PC-9 (cell line): ENCODE measurements around the gene XRCC4.

ENCODE experiments used
- EZH2 ChIP-seq: fragments of 200-600 bp; sonication (generic); IDR thresholded peaks from 2 replicates; pipeline ENCODE4 v1.8.0; 2017; ENCODE audit warnings: antibody characterized with exemption, low read depth
- TF ChIP-seq, protein P1 (sequence below): fragments of 200-600 bp; sonication (generic); conservative IDR thresholded peaks from 2 replicates; pipeline ENCODE4 v1.6.1; 2017; ENCODE audit warnings: mixed run types, antibody characterized with exemption, mild to moderate bottlenecking, moderate library complexity

GRCh38 chr5:83096660-83097339, 19.5 kb downstream of the XRCC4 start:
- TF ChIP-seq, protein P1, sequence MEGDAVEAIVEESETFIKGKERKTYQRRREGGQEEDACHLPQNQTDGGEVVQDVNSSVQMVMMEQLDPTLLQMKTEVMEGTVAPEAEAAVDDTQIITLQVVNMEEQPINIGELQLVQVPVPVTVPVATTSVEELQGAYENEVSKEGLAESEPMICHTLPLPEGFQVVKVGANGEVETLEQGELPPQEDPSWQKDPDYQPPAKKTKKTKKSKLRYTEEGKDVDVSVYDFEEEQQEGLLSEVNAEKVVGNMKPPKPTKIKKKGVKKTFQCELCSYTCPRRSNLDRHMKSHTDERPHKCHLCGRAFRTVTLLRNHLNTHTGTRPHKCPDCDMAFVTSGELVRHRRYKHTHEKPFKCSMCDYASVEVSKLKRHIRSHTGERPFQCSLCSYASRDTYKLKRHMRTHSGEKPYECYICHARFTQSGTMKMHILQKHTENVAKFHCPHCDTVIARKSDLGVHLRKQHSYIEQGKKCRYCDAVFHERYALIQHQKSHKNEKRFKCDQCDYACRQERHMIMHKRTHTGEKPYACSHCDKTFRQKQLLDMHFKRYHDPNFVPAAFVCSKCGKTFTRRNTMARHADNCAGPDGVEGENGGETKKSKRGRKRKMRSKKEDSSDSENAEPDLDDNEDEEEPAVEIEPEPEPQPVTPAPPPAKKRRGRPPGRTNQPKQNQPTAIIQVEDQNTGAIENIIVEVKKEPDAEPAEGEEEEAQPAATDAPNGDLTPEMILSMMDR: no peak
- TF ChIP-seq EZH2: no peak
